ENCODE data around the gene STON2.

DNA sequence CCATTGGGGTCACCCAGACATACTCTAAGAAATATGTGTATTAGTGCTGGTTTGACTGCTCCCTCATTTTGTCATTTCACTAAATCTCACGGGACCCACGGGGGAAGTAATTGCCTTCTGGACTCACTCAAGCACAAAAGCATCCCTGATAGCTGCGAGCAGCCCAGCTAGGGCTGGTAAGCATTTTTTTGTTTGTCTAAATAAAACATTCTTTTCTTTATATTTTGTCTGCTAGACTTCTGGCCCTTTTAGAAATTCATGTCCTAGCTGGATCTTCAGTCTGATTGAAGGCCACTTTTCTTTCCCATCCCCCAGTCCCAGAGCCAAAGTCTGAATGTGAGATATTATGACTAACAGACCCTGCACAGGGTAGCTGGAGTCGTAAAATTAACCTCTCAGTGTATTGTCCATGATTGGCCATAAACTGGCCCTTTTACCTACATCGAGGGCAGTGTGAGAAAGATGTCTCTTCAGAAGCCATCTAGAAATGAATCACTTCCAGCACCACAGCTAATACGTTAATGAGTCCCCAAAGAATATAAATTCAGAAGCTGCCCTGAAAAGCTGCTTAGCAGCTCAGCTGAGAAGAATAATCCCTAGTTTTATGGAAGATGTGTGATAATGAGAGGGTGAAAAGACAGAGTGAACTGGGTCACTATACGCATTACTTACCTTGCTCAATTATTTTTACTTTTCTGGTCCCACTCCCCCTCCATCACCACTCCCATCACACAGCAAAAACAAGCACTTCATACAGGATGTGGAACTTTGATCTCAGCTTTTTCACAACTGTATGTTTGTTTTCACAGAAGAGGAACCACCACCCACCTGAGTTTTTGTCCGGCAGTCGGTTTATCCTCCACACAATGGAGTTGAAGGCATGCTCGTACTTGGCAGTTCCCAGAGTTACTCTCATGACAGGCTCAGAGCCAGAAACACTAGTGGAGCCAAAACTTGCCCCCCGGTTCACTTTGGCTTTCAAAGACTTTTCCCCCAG is 123.8 kb downstream of the STON2 start:
- TF ChIP-seq POLR2A (IDR thresholded peaks at IDR 0.05; ENCODE audit: low read depth, low read length) (no peak), POLR2AphosphoS5 (IDR thresholded peaks at IDR 0.05; ENCODE audit: low read depth, low read length) (no peak), TAF1 (IDR thresholded peaks at IDR 0.05; ENCODE audit: borderline replicate concordance, low read depth, low read length) (no peak)

Measured in GM12892 (cell line).